ENCODE results near the gene MAB21L2. TPM values are rescaled to one million over a fixed set of nuclear protein-coding genes. Genes with fewer than 3 reads are reported as not detected.
"Not testable (repeated sequence)": the region's sequence is repeated elsewhere in the genome, so short reads cannot be mapped to it uniquely, and the experiment has no call there.

MAB21L2 gene
- total RNA-seq (under 1 TPM in 1 of 2 donors, not detected in 1; 0.09 TPM), polyA plus RNA-seq (under 1 TPM; 0.01 to 0.04 TPM)
- long read RNA-seq, donor 1, result 0 reads
- long read RNA-seq, donor 2, result 0 reads
- long read RNA-seq, donor 3, result 0 reads
- long read RNA-seq, donor 4, partial matches to known transcripts, result 0 of 1 reads
- long read RNA-seq, donor 4, other reads (novel, unspliced or antisense), result 0 of 1 reads
- long read RNA-seq, donor 5, result 0 reads

GRCh38 chr4:150582146-150582872 is at the start of gene MAB21L2:
Gene MAB21L2 (plus strand): TSS chr4:150582151. CDS start chr4:150583030, 879 bp downstream.
- Histone ChIP-seq H3K4me3 (peak within 1 kb of the TSS; percentile 8), H3K36me3 (ENCODE audit: control insufficient read depth in 4 of 4, insufficient read depth in 4 of 4, low read length in 4 of 4) (no peaks in the 10 kb centered on the region), H3K27ac (ENCODE audit: low read depth in 1 of 2, low read length in 1 of 2) (no peak within 1 kb of the TSS), H3K9ac (ENCODE audit: insufficient read depth in 1 of 2, low read length in 2 of 2) (no peak within 1 kb of the TSS), H3K27me3 (ENCODE audit: control insufficient read depth in 3 of 3, insufficient read depth in 3 of 3, low read length in 2 of 3) (peaks cover 0 to 79% (median 72%) of the 10 kb centered on the region in 3 donors), H3K9me3 (ENCODE audit: control insufficient read depth in 4 of 4, insufficient read depth in 3 of 4, low read length in 3 of 4) (peaks cover 0 to 6% (median 0%) of the 10 kb centered on the region in 4 donors), H3K4me1 (ENCODE audit: control insufficient read depth in 5 of 5, insufficient read depth in 5 of 5, low read length in 5 of 5) (peaks cover 0 to 32% (median 4%) of the 10 kb centered on the region in 5 donors)
- TF ChIP-seq CTCF (IDR thresholded peaks at IDR 0.05; ENCODE audit: control extremely low read depth, extremely low read depth), result no peak
- 82 to 86% methylated on average over 27 of the region's 27 CpGs for WGBS, 2 donors
- ATAC-seq (ENCODE audit: insufficient read depth, low FRiP score) (no peak), DNase-seq (peak; percentile 33 to 66 (median 40))

- Histone ChIP-seq H3K4me1 (ENCODE audit: control insufficient read depth in 5 of 5, insufficient read depth in 5 of 5, low read length in 5 of 5) (no peaks in the 10 kb centered on the region), H3K27me3 (ENCODE audit: control insufficient read depth in 3 of 3, insufficient read depth in 3 of 3, low read length in 2 of 3) (no peaks in the 10 kb centered on the region), H3K9me3 (ENCODE audit: control insufficient read depth in 4 of 4, insufficient read depth in 3 of 4, low read length in 3 of 4) (no peaks in the 10 kb centered on the region), H3K36me3 (ENCODE audit: control insufficient read depth in 4 of 4, insufficient read depth in 4 of 4, low read length in 4 of 4) (no peaks in the 10 kb centered on the region), H3K4me3 (no peak overlapping the region), H3K27ac (ENCODE audit: low read depth in 1 of 2, low read length in 1 of 2) (no peak overlapping the region), H3K9ac (ENCODE audit: insufficient read depth in 1 of 2, low read length in 2 of 2) (no peak overlapping the region)
- DNase-seq (no peak), ATAC-seq (ENCODE audit: insufficient read depth, low FRiP score) (no peak)
- WGBS, 2 donors, result 91 to 92% methylated on average over 3 of the region's 3 CpGs
- no peak for TF ChIP-seq CTCF (IDR thresholded peaks at IDR 0.05; ENCODE audit: control extremely low read depth, extremely low read depth)
Observed at GRCh38 chr4:150533673-150534072, 48.3 kb upstream of the MAB21L2 start.

GRCh38 chr4:150534818-150535217 is 47.1 kb upstream of the MAB21L2 start:
- DNase-seq (no peak), ATAC-seq (ENCODE audit: insufficient read depth, low FRiP score) (no peak)
- Histone ChIP-seq H3K4me1 (ENCODE audit: control insufficient read depth in 5 of 5, insufficient read depth in 5 of 5, low read length in 5 of 5) (no peaks in the 10 kb centered on the region), H3K4me3 (no peak overlapping the region), H3K27ac (ENCODE audit: low read depth in 1 of 2, low read length in 1 of 2) (no peak overlapping the region), H3K27me3 (ENCODE audit: control insufficient read depth in 3 of 3, insufficient read depth in 3 of 3, low read length in 2 of 3) (no peaks in the 10 kb centered on the region), H3K9ac (ENCODE audit: insufficient read depth in 1 of 2, low read length in 2 of 2) (no peak overlapping the region), H3K9me3 (ENCODE audit: control insufficient read depth in 4 of 4, insufficient read depth in 3 of 4, low read length in 3 of 4) (no peaks in the 10 kb centered on the region), H3K36me3 (ENCODE audit: control insufficient read depth in 4 of 4, insufficient read depth in 4 of 4, low read length in 4 of 4) (no peaks in the 10 kb centered on the region)
- TF ChIP-seq CTCF (IDR thresholded peaks at IDR 0.05; ENCODE audit: control extremely low read depth, extremely low read depth), result no peak

GRCh38 chr4:150537911-150538310 is 44.0 kb upstream of the MAB21L2 start:
- WGBS, 2 donors, result 91 to 98% methylated on average over 3 of the region's 3 CpGs

More at GRCh38 chr4:150537911-150538310, 44.0 kb upstream of the MAB21L2 start:
- H3K9ac ChIP-seq (ENCODE audit: insufficient read depth in 1 of 2, low read length in 2 of 2); DNase-seq; ATAC-seq (ENCODE audit: insufficient read depth, low FRiP score); H3K9me3 ChIP-seq (ENCODE audit: control insufficient read depth in 4 of 4, insufficient read depth in 3 of 4, low read length in 3 of 4); H3K27me3 ChIP-seq (ENCODE audit: control insufficient read depth in 3 of 3, insufficient read depth in 3 of 3, low read length in 2 of 3); H3K27ac ChIP-seq (ENCODE audit: low read depth in 1 of 2, low read length in 1 of 2); H3K4me3 ChIP-seq; H3K4me1 ChIP-seq (ENCODE audit: control insufficient read depth in 5 of 5, insufficient read depth in 5 of 5, low read length in 5 of 5); H3K36me3 ChIP-seq (ENCODE audit: control insufficient read depth in 4 of 4, insufficient read depth in 4 of 4, low read length in 4 of 4): not testable (repeated sequence)

Data from lung (tissue), 16 donors.